Measurements from ENCODE around the gene CLDN5.

GRCh38 chr22:19519041-19519926 lies 4.9 kb downstream of the CLDN5 start:
- TF ChIP-seq CTCF (IDR thresholded peaks at IDR 0.05) (no peak), POLR2A (IDR thresholded peaks at IDR 0.05) (no peak), POLR2AphosphoS5 (IDR thresholded peaks at IDR 0.05) (no peak)
